ENCODE results near the gene LETM1.

LETM1 gene

GRCh38 chr4:1794809-1795298 lies 61.1 kb downstream of the LETM1 start:
- DNase-seq (ENCODE audit: low spot score), result no peak

- no peak for DNase-seq (ENCODE audit: low spot score)
These were observed 61.8 kb downstream of the LETM1 start for GRCh38 chr4:1793940-1794808.

DNA sequence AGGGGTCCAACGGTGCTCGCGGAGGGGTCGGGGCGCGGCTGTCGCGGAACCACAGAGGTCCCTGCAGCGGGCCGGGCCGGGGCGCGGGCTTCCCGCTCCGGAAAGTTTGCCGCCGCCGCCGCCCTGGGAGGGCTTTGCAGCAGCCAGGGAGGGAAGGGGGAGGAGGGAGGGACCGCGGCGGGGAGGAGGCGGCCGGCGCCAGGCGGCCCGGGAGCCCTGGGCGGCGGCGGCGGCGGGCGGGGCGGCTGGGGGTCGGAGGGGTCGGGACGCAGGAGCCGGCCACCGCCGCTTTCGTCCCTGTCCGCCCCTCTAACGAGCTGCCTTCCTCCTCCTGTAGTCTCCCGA lies 62.5 kb downstream of the LETM1 start:
- no peak for DNase-seq (ENCODE audit: low spot score)

GRCh38 chr4:1792832-1793495 lies 63.0 kb downstream of the LETM1 start, which contains the start of gene FGFR3:
Gene FGFR3, plus strand, starts transcription at chr4:1793293. Its CDS starts 642 bp downstream, at chr4:1793935.
- DNase-seq (ENCODE audit: low spot score), result no peak

GRCh38 chr4:1792158-1792831 lies 63.7 kb downstream of the LETM1 start:
- no peak for DNase-seq (ENCODE audit: low spot score)

DNA sequence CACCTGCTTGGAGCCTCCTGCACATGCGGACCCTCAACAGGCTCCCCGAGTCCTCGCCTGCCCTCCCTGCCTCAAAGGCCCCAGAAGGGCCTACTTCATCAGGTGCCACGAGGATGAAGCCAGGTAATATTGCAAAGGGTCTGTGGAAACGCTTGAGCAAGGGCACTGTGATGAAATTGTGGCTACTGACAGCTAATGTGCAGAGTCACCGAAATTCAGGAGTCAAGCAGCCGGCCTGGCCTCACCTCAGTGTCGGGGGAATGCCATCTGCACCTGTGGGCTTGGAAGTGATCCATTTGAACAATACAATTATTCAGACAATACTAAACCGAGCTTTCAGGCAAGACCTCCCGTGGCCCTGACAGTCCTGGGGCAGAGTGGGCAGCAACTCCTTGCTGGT lies 66.0 kb downstream of the LETM1 start:
- no peak for DNase-seq (ENCODE audit: low spot score)

GRCh38 chr4:1789552-1789951 lies 66.4 kb downstream of the LETM1 start:
- no peak for DNase-seq (ENCODE audit: low spot score)

DNA sequence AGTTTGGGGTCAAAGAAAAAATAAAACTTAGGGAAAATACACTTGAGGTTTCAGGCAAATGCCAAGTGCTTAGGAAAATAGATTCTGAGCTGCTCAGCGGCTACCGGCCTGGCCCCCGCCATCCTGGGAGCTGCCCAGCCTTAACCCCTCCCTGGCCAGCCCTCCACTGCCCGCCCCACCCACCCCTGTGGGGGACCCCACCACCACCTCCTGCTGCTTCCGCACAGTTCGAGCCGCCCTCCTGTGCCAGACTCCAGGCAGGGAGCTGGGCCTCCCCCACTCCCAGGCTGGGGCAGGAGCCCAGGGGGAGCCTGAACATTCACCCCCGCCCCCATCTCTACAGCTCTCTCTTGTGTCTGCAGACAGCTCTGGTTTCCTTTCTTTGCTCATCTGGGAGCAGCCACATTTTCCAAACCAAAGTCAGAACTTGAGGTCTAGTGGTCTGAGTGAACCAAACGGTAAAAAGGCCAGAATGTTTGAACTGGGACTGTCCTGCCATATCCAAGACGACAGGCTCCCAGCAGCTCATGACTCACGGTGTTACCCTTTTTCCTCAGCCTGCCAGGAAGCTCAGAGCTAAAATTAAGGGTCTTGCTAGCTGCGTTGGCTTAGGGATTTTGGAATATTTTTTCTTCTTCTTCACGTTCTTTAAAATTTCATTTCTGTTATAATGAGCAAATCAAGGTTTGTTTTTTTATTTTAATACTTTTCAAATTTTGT lies 67.5 kb downstream of the LETM1 start:
- no peak for DNase-seq (ENCODE audit: low spot score)

GRCh38 chr4:1787411-1788077 lies 68.4 kb downstream of the LETM1 start:
- no peak for DNase-seq (ENCODE audit: low spot score)

GRCh38 chr4:1786544-1787362 lies 69.2 kb downstream of the LETM1 start:
- no peak for DNase-seq (ENCODE audit: low spot score)

DNA sequence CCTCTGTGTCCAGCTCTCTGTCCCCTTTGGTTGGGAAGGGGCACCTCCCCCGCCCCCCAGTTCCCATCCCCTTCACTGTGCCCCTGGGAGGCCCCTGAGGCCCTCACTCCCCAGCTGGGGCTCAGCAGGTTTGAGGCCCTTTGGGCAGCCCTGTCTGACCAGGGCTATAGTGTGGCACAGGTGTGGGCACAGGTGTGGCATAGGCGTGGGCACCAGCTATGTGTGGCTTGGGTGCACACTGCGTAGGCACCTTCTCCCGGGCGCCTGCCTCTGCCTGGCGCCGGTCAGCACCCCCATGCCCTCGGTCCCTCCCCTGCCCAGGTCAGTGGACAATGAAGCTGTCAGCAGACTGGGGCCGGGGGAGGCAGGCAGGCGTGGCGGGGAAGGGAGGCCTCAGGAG lies 70.4 kb downstream of the LETM1 start:
- DNase-seq (ENCODE audit: low spot score), result no peak

- no peak for DNase-seq (ENCODE audit: low spot score)
These were observed 71.0 kb downstream of the LETM1 start for GRCh38 chr4:1784789-1785591.

DNA sequence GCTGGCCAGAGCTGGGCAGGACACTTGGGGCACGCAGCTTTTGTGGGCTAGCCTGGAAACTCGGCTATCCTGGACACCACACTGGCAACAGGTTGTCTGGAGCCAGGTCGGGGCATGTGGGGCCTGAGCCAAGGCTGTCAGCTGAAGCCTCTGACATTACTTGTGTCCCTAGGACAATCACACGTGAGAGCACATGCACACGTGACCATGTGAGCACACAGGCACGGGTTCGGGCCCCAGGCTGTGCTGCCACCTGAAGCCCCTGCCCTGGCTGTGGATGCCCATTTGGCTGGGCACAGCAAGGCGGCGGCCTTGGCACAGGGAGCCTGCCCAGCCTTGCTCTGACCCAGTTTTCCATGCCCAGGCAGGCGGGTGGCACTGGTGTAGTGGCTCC lies 71.6 kb downstream of the LETM1 start:
- DNase-seq (ENCODE audit: low spot score), result no peak

DNA sequence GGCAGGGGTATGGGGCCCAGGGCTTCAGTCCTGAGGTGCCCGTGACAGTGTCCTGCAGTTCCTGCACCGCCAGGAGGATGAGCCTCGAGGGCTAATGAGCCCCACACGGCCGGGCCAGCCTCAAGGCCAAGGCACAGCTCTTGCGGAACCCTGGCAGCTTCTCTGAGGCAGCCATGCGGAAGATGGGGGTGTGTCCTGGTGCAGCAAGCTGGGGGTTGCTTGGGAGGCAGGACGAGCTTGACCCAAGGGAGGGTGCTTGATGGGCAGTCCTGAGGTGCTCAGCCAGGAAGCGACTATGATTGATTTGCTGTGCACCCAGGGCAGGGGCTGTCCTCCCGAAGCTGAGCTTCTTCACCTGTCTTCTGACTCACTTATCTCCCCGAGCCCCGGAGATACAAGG lies 72.0 kb downstream of the LETM1 start:
- no peak for DNase-seq (ENCODE audit: low spot score)

GRCh38 chr4:1783015-1783414 lies 72.9 kb downstream of the LETM1 start:
- no peak for DNase-seq (ENCODE audit: low spot score)

- DNase-seq (ENCODE audit: low spot score), result no peak
These were observed 75.5 kb downstream of the LETM1 start for GRCh38 chr4:1780435-1780834.

DNA sequence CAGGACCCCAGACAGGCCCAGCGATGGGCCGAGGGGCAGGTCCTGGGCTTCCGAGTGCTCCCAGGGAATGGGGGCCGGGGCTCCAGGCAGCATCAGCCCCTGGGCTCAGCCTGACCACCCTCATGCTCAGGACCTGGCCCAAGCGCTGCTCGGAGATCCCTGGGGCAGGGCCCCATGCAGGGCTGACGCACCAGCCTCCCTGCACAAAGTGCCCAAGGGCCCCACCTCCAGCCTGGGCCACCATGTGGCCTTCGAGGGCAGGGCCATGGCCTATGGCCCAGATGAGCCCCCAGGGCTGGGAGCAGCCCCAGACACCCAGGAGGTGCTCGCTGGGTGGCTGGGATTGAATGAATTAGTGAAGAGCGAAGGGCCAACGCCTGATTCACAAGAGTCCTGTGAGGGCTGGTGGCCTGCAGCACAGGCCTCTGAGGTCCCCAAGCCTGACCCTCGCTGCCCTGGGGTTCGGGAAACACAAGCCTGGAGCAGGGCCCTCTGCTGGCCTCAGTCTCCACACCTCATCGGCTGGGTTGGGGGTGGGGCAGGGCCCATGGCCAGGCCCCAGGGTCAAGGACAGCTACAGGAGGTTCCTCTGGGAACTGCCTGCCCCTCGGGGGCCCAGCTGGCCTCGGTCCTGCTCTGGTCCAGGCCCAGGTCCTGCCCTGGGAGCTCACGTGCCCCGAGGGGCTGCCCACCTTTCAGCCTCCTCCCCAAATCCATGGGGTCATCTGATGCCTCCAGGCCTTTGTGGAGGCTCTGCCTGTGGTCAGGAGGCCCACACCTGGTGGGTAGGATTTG lies 76.2 kb downstream of the LETM1 start:
- DNase-seq (ENCODE audit: low spot score), result no peak

- no peak for DNase-seq (ENCODE audit: low spot score)
These were observed 77.1 kb downstream of the LETM1 start for GRCh38 chr4:1778642-1779392.
